ENCODE data around the gene SKI. TPM values are rescaled to one million over a fixed set of nuclear protein-coding genes. Genes with fewer than 3 reads are reported as not detected.

Gene SKI
- total RNA-seq, 8 experiments from 2014 or later: 5.0 to 36.8 (median 22.6) TPM

DNA sequence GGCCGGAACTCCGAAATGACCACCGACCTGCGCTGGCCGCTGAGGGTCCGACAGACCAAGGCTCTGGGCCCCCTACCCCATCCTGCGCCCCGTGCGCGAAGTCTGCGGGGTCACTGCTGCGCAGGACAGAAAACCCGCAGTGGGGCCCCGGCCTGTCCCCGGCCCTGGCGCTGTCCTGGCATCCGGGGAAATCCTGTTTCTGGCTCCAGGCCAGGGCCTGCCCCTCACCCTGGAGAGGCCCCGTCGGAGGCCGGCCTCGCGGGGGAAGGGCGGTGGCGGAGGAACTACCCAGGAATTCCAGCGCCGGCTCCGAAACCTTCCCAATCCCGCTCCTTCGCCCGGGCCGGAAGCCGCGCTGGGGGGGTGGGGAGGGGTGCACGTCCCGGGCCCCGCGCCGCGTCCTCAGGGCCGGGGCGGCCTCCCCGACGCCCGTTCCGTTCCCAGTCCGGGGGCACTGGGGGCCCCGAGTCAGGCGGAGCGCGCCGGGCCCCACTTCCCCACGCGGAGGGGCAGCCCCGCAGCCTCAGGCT is 86.2 kb downstream of the SKI start:
- Histone ChIP-seq H3K4me1 (replicated peaks in 1 of 2) (peaks cover 61 to 82% of the 10 kb centered on the region in 2 donors), H3K27ac (peak overlapping the region; percentile 7 to 84), H3K4me3 (peak overlapping the region; percentile 34 to 48 (median 40))
- in situ Hi-C loops (cut with MboI; ENCODE audit: low pct_unique_long_range_greater_than_20kb in 2 of 9, low sequenced_read_pairs in 9 of 9, unreplicated experiment in 9 of 9): no loop called here
- ATAC-seq (replicated peaks in 6 of 8): peak; percentile 15 to 60 (median 50)
- 0 to 38% (median 23%) methylated on average over 1 to 16 of the region's 54 CpGs; no CpG with 5 or more reads in 6 of the 10 experiments for WGBS, 10 experiments

- WGBS, 10 experiments: no CpG with 5 or more reads among the region's 91 CpGs
- in situ Hi-C loops (cut with MboI; ENCODE audit: low pct_unique_long_range_greater_than_20kb in 2 of 9, low sequenced_read_pairs in 9 of 9, unreplicated experiment in 9 of 9): no loop called here
- Histone ChIP-seq H3K27ac (peak overlapping the region; percentile 7 to 84), H3K4me1 (replicated peaks in 1 of 2) (peaks cover 68 to 89% of the 10 kb centered on the region in 2 donors), H3K4me3 (peak overlapping the region; percentile 34 to 48 (median 40))
- ATAC-seq (replicated peaks in 6 of 8): peak; percentile 4 to 40 (median 20)
Measured at GRCh38 chr1:2314803-2315673, 86.9 kb downstream of the SKI start.

GRCh38 chr1:2315674-2316450 is 87.7 kb downstream of the SKI start:
- H3K27ac ChIP-seq: peak overlapping the region in 1 of 2 donors; percentile 84
- peaks cover 76 to 97% of the 10 kb centered on the region in 2 donors for H3K4me1 ChIP-seq (replicated peaks in 1 of 2)
- in situ Hi-C loops (cut with MboI; ENCODE audit: low pct_unique_long_range_greater_than_20kb in 2 of 9, low sequenced_read_pairs in 9 of 9, unreplicated experiment in 9 of 9): no loop called here
- no peak overlapping the region for H3K4me3 ChIP-seq
- WGBS, 10 experiments: 70 to 100% (median 73%) methylated on average over 1 to 4 of the region's 21 CpGs; no CpG with 5 or more reads in 7 of the 10 experiments
- ATAC-seq (replicated peaks in 6 of 8): peak in 3 of 8 experiments; percentile 2 to 4 (median 3)

DNA sequence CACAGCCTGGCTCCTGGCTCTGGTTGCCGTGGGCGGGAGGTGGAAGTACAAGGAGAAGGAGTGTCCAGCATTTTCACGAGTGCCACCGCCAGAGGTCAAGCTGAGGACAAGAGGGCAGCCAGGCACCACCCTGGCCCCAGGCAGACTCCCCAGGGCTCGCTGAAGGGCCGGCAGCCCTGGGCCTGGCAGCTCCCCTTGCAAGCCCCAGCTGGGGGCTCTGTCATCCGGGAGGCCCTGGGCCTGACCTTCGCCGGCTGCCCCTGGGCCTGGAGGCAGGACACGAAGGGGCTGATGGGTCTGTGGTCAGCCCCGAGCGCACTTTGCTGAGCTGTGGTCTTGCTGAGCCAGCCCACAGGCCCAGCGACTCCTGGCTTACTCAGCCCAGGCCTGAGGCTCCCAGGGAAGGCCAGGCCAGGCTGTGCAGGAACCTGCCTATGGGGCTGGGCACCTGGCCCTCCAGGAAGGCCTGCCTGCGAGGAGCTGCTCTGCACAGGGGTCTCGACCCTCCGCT is 88.4 kb downstream of the SKI start:
- ATAC-seq (replicated peaks in 6 of 8): no peak
- Histone ChIP-seq H3K27ac (peak overlapping the region in 1 of 2 donors; percentile 84), H3K4me3 (no peak overlapping the region), H3K4me1 (replicated peaks in 1 of 2) (peaks cover 78 to 98% of the 10 kb centered on the region in 2 donors)
- 71 to 100% (median 80%) methylated on average over 1 to 4 of the region's 16 CpGs; no CpG with 5 or more reads in 6 of the 10 experiments for WGBS, 10 experiments
- in situ Hi-C loops (cut with MboI; ENCODE audit: low pct_unique_long_range_greater_than_20kb in 2 of 9, low sequenced_read_pairs in 9 of 9, unreplicated experiment in 9 of 9): no loop called here

DNA sequence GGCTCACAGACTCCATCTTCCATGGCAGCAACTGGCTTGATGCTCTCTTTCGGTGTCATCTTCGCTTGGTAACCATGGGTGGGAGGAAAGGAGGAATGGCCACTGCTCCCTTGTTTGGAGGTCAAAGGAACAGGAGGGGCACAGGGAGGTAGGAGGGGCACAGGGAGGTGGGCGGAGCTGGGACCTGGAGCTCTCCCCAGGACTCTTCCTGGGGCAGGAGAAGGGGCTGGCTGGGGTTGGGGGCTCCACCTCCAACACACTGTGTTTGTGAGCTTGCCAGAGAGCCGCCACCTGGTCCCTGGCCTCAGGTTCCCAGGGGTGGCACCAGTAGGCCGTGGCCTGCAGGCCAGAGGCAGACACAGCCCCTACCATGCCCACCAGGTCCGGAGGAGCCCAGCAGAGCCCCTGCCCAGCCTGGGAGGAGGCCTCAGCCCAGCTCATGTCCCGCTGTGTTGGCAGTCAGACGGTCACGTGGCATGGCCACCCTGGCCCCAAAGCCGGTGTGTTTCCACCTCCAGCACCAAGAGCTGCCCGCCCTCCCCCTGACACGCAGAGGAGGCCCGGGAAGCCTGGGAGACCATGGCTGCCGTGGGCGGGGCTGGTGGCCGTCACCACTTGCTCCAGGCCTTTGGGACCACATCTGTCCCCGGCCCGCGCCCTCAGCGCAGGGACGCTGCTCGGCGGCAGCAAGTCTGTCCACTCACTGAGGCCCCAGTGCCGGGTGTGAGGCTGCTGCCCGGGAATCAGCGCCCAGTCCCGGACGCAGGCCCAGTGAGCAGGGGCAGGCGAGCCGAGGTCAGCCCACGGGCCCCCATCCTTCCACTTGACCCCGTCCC is 89.3 kb downstream of the SKI start:
- no peak for ATAC-seq (replicated peaks in 6 of 8)
- Histone ChIP-seq H3K4me1 (replicated peaks in 1 of 2) (peaks cover 78 to 98% of the 10 kb centered on the region in 2 donors), H3K27ac (no peak overlapping the region), H3K4me3 (no peak overlapping the region)
- 70 to 97% (median 93%) methylated on average over 8 to 16 of the region's 32 CpGs; no CpG with 5 or more reads in 7 of the 10 experiments for WGBS, 10 experiments
- in situ Hi-C loops (cut with MboI; ENCODE audit: low pct_unique_long_range_greater_than_20kb in 2 of 9, low sequenced_read_pairs in 9 of 9, unreplicated experiment in 9 of 9): no loop called here

- in situ Hi-C loops (cut with MboI; ENCODE audit: low pct_unique_long_range_greater_than_20kb in 2 of 9, low sequenced_read_pairs in 9 of 9, unreplicated experiment in 9 of 9): no loop called here
- WGBS, 10 experiments: 73 to 87% (median 80%) methylated on average over 1 to 18 of the region's 41 CpGs; no CpG with 5 or more reads in 3 of the 10 experiments
- H3K4me1 ChIP-seq (replicated peaks in 1 of 2): peaks cover 76 to 93% of the 10 kb centered on the region in 2 donors
- peak overlapping the region; percentile 33 to 60 for H3K27ac ChIP-seq
- ATAC-seq (replicated peaks in 6 of 8): peak in 2 of 8 experiments; percentile 9 to 13
- H3K4me3 ChIP-seq: no peak overlapping the region
Measured at GRCh38 chr1:2318314-2319278, 90.5 kb downstream of the SKI start.

DNA sequence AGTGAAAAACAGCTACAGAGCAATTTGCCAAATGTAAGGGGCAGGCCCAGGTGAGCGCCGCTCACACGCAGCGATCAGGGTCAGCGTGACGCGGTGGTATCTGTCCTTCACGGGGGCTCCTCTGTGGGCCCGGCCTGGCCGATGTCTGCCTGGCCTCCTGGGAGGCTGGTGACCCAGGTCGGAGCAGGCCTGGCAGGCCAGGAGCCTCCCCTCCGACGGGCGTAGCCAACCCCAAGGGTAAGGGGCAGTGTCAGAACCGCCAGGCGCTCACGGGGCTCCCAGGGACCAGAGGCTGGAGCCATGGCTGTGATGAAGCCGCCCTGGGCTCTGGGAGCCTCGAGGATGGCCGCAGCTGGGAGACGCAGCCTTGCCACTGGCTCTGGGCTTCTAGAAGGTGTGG is 91.2 kb downstream of the SKI start:
- Histone ChIP-seq H3K4me1 (replicated peaks in 1 of 2) (peaks cover 76 to 86% of the 10 kb centered on the region in 2 donors), H3K27ac (peak overlapping the region; percentile 33 to 60), H3K4me3 (no peak overlapping the region)
- in situ Hi-C loops (cut with MboI; ENCODE audit: low pct_unique_long_range_greater_than_20kb in 2 of 9, low sequenced_read_pairs in 9 of 9, unreplicated experiment in 9 of 9): no loop called here
- ATAC-seq (replicated peaks in 6 of 8): peak in 3 of 8 experiments; percentile 1 to 9 (median 3)
- WGBS, 10 experiments: 70 to 93% (median 81%) methylated on average over 3 to 13 of the region's 21 CpGs; no CpG with 5 or more reads in 5 of the 10 experiments

DNA sequence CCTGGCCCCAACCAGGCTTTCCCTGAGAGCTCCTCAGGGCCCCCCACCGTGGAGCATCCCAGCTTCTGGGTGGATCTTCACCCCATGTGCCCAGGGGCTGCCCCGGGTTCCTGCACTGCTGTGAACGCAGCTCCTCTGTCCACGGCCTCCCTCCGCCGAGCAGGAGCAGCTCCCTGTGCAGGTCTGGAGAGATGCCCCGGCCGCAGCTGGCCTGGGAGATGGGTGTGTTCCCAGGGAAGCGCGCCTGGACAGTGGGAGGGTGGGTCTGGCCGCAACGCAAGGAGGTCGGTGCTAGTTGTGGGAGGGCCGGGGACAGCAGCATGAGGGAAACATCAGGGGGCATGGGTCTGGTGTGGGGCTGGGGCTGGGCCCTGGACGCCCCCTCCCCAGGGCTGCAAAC is 91.9 kb downstream of the SKI start:
- WGBS, 10 experiments: no CpG with 5 or more reads among the region's 15 CpGs
- Histone ChIP-seq H3K27ac (peak overlapping the region; percentile 4 to 33), H3K4me1 (replicated peaks in 1 of 2) (peaks cover 76 to 81% of the 10 kb centered on the region in 2 donors), H3K4me3 (no peak overlapping the region)
- in situ Hi-C loops (cut with MboI; ENCODE audit: low pct_unique_long_range_greater_than_20kb in 2 of 9, low sequenced_read_pairs in 9 of 9, unreplicated experiment in 9 of 9): no loop called here
- peak in 1 of 8 experiments; percentile 3 for ATAC-seq (replicated peaks in 6 of 8)

DNA sequence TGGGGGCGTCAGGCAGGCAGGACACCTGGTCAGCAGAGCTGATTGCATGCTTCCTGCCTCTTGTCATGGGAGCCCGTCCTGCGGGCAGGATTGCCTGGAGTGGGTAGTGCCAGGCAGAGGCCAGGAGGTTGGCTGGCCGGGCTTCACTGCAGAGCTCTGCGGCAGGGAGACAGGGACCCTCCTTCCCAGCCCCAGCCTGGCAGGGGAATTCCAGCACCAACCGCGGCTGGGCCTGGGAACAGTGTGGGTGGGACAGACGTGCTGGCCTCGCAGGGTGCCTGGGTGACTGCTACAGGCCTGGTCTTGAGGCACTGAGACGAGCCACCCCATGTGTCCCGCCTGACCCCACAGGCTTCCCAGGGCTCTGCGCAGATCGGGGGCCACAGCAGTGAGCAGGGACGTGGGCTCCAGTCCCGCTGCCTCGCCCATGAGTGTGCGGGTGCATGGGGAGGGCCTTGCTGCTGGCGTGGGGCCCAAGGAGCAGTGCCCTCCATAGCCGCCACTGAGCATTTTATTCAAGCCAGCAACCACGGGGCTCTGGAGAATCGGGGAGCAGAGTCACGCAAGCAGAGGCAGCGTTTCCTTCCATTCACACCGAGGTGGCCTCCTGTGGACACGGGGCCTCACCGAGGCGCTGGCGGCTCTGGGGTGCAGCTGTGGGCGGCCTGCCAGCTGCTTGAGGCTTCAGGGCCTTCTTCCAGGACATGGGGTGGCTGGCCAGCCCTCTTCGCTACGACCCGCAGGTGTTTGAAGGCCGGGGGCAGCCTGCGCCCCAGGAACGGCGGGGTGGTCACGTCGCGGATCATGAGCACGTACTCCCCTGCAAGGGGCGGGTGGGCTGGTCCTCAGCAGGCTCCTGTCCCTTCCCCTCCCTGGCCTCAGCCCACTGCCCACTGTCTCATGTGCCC is 92.9 kb downstream of the SKI start:
- in situ Hi-C loops (cut with MboI; ENCODE audit: low pct_unique_long_range_greater_than_20kb in 2 of 9, low sequenced_read_pairs in 9 of 9, unreplicated experiment in 9 of 9): no loop called here
- H3K4me1 ChIP-seq (replicated peaks in 1 of 2): peaks cover 67 to 71% of the 10 kb centered on the region in 2 donors
- peak overlapping the region in 1 of 2 donors; percentile 2 for H3K27ac ChIP-seq
- 70 to 94% (median 89%) methylated on average over 2 to 14 of the region's 41 CpGs; no CpG with 5 or more reads in 6 of the 10 experiments for whole genome bisulfite sequencing, 10 experiments
- H3K4me3 ChIP-seq: no peak overlapping the region
- ATAC-seq (replicated peaks in 6 of 8): no peak

DNA sequence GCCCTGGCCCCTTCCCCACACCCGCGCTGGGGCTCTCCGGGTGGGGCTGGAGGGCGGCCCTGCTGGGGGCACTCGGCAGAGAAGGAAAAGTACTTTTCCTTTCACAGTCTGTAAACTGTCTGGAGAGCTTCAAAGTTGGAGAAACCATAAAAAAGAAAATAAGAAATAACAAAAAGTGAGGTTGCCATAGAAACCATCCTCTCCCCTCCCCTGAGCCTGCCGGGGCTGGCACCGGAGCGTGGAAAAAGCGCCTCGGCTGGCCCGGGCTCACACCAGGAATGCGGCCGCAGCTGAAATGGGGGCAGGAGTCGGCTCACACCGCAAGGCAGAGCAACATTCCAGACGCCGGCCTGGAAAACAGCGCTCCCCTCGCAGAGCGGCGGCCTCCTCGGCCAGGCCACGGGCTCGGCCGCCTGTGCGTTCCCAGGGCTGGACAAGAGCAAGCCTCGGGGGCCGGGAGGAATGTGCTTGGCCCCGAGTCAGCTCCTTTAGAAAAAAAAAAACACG is 94.0 kb downstream of the SKI start:
- peak overlapping the region in 1 of 2 donors; percentile 14 for H3K27ac ChIP-seq
- 0 to 22% (median 13%) methylated on average over 4 to 20 of the region's 30 CpGs; no CpG with 5 or more reads in 5 of the 10 experiments for WGBS, 10 experiments
- ATAC-seq (replicated peaks in 6 of 8): peak; percentile 44 to 80 (median 72)
- H3K4me1 ChIP-seq (replicated peaks in 1 of 2): peaks cover 56 to 60% of the 10 kb centered on the region in 2 donors
- H3K4me3 ChIP-seq: peak overlapping the region in 1 of 5 donors; percentile 6
- in situ Hi-C loops (cut with MboI; ENCODE audit: low pct_unique_long_range_greater_than_20kb in 2 of 9, low sequenced_read_pairs in 9 of 9, unreplicated experiment in 9 of 9): no loop called here
